PC-9 (cell line): Measurements from ENCODE around the gene F2. TPM values are rescaled to one million over a fixed set of nuclear protein-coding genes. Genes with fewer than 3 reads are reported as not detected.

Experiments used
- BruUV-seq: library from RNA; stranded (reverse); fragments of 400-500 nt; replicated peaks from 2 replicates; lab custom pipeline; 2021; lab: Mats Ljungman, UMichigan
- CTCF ChIA-PET: fragments of 300-600 bp; sonication (Branson Sonifier 250); formaldehyde crosslinking; loops from one replicate; lab custom pipeline; 2022; ENCODE audit warnings: antibody characterized with exemption; lab: Charles Lee
- POLR2A ChIA-PET: fragments of 300-600 bp; sonication (Branson Sonifier 250); formaldehyde crosslinking; loops from one replicate; lab custom pipeline; 2022; ENCODE audit warnings: antibody characterized with exemption; ENCODE audit not compliant: unreplicated experiment; lab: Charles Lee
- DNase-seq, 2 experiments: peaks; one replicate each; pipeline versions ENCODE4 v3.0.0 to v3.0.0-alpha.2; 2015 to 2022; ENCODE audit warnings: mixed read lengths in 1 of 2
- H2AFZ ChIP-seq: fragments of 200-600 bp; sonication (generic); 2 replicates; pipeline ENCODE4 v1.8.1; 2017; ENCODE audit warnings: antibody characterized with exemption
- H3F3A ChIP-seq: fragments of 200-600 bp; sonication (generic); 2 replicates; pipeline ENCODE4 v1.8.1; 2017; ENCODE audit warnings: antibody characterized with exemption, mild to moderate bottlenecking, low read depth; ENCODE audit not compliant: insufficient read depth
- H3K27ac ChIP-seq: fragments of 200-600 bp; sonication (generic); 2 replicates; pipeline ENCODE4 v1.6.1; 2016; ENCODE audit warnings: mixed run types
- H3K27me3 ChIP-seq: fragments of 200-600 bp; sonication (generic); 2 replicates; pipeline ENCODE4 v1.6.1; 2016; ENCODE audit warnings: low read depth, mixed run types; ENCODE audit not compliant: insufficient read depth
- H3K36me3 ChIP-seq: fragments of 200-600 bp; sonication (generic); 2 replicates; pipeline ENCODE4 v1.6.1; 2016; ENCODE audit warnings: low read depth, mixed run types
- H3K4me1 ChIP-seq: fragments of 200-600 bp; sonication (generic); replicated peaks from 2 replicates; pipeline ENCODE4 v1.6.1; 2016; ENCODE audit warnings: mixed run types; ENCODE audit not compliant: insufficient read depth
- H3K4me2 ChIP-seq: fragments of 200-600 bp; sonication (generic); 2 replicates; pipeline ENCODE4 v1.6.1; 2017; ENCODE audit warnings: mixed run types
- H3K4me3 ChIP-seq: fragments of 200-600 bp; sonication (generic); 2 replicates; pipeline ENCODE4 v1.6.1; 2016; ENCODE audit warnings: mixed run types
- H3K79me2 ChIP-seq: fragments of 200-600 bp; sonication (generic); 2 replicates; pipeline ENCODE4 v1.6.1; 2017; ENCODE audit warnings: low read depth, mixed run types
- H3K9me2 ChIP-seq: fragments of 200-600 bp; sonication (generic); 2 replicates; pipeline ENCODE4 v1.8.1; 2017; ENCODE audit warnings: mild to moderate bottlenecking; ENCODE audit not compliant: insufficient read depth
- H3K9me3 ChIP-seq: fragments of 200-600 bp; sonication (generic); 2 replicates; pipeline ENCODE4 v1.8.1; 2016; ENCODE audit warnings: low read depth; ENCODE audit not compliant: insufficient read depth
- H4K20me1 ChIP-seq: fragments of 200-600 bp; sonication (generic); 2 replicates; pipeline ENCODE4 v1.8.1; 2017; ENCODE audit not compliant: insufficient read depth
- CTCF ChIP-seq: fragments of 200-600 bp; sonication (generic); conservative IDR thresholded peaks from 2 replicates; pipeline ENCODE4 v1.6.1; 2017; ENCODE audit warnings: mixed run types, antibody characterized with exemption, mild to moderate bottlenecking, moderate library complexity
- EZH2 ChIP-seq: fragments of 200-600 bp; sonication (generic); IDR thresholded peaks from 2 replicates; pipeline ENCODE4 v1.8.0; 2017; ENCODE audit warnings: antibody characterized with exemption, low read depth
- intact Hi-C: fragments of 100-400 bp; cut with micrococcal nuclease; formaldehyde crosslinking; loops from one replicate; pipeline ENCODE4 v1.10.0; 2022; ENCODE audit not compliant: unreplicated experiment
- total RNA-seq: library from RNA; stranded (reverse); gene quantifications from 2 replicates; pipeline ENCODE4 v1.2.3, GENCODE V29; 2021

The F2 gene
- total RNA-seq, 1 experiment from 2014 or later = not detected

DNA sequence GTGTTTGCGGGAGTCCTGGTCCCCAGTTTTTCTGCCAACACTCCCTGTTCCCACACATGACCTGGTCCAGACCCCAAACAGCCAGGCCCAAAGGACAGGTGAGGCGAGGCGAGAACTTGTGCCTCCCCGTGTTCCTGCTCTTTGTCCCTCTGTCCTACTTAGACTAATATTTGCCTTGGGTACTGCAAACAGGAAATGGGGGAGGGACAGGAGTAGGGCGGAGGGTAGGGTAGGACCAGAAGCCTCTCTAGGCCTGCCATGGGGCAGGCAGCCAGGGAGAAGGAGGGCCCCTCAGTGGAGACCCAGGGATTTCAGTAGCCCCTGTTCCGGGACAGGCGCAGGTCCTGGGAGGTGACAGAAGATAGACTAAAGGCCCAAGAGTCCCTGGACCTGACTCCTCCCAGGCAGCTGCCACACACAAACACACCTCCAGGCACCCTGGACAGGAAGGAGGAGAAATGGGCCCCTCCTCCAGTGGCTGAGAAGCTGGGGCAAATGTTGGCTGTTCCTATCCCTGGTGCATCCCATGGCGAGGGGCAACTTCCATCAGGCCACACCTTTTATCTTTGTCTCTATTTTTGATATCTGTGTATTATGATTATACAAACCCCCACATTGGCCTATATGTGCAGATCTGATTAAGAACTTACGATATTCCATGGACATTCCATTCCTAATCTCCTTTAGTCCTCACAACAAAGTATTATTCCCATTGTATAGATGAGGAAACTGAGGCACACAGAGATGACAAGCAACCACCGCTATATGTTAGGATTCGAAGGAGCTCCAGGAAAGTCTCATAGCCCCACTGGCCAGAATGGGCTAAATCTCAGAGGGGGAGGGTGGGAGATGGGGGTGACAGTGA is 626 bp upstream of the F2 start:
- intact Hi-C loops = loop anchor here (5.0 kb wide), 1 partner anchor 596 kb away; the partner anchor contains the start of gene PHF21A
- H3K9me2 ChIP-seq = no peaks in the 10 kb centered on the region
- TF ChIP-seq CTCF (no peak), EZH2 (no peak)
- H3K4me3 ChIP-seq = no peak overlapping the region
- H3F3A ChIP-seq = no peaks in the 10 kb centered on the region
- no peak overlapping the region for H3K27ac ChIP-seq
- no peak for DNase-seq
- no peaks in the 10 kb centered on the region for H4K20me1 ChIP-seq
- ChIA-PET POLR2A (interaction anchor here (0.6 kb wide), 1 partner anchor 35 kb away, joined by 6 read pairs; no protein-coding TSS in a partner anchor), CTCF (no interaction called here)
- no TSS peak for BruUV-seq
- H3K9me3 ChIP-seq = no peaks in the 10 kb centered on the region
- peak overlapping the region; percentile 56; the same call in 1 of the 2 replicates for H2AFZ ChIP-seq
- no peaks in the 10 kb centered on the region for H3K79me2 ChIP-seq
- H3K4me1 ChIP-seq = peaks cover 28% of the 10 kb centered on the region
- H3K27me3 ChIP-seq = no peaks in the 10 kb centered on the region
- no peaks in the 10 kb centered on the region for H3K36me3 ChIP-seq
- peak overlapping the region; percentile 40 for H3K4me2 ChIP-seq

DNA sequence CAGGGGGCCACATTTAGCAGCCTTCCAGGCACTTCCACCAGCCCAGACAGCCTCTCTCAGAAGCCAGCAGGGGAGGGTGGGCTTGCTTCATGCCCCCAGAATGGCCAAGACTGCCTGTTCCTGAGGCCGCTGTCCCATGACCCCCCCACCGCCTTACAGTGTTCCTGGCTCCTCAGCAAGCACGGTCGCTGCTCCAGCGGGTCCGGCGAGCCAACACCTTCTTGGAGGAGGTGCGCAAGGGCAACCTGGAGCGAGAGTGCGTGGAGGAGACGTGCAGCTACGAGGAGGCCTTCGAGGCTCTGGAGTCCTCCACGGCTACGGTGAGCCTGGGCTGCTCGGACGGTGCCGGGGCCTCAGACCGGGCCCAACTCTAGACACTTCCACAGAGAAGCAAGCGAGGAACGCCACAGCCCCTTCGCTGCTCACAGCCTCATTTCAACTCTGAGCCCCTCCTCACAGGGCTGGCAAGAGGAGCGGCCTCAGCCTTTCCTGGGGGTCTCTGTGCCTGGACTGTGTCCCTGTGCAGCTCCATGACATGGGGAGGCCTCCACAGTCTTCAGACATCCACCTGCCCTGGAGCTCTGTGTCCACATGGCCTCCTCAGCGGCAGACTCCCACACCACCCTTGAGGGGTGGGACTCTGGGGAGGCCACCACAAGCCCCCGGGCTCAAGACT is 668 bp downstream of the F2 start:
- H3K4me3 ChIP-seq = no peak overlapping the region
- H3F3A ChIP-seq = no peaks in the 10 kb centered on the region
- BruUV-seq = no TSS peak
- no peaks in the 10 kb centered on the region for H3K9me2 ChIP-seq
- no peak overlapping the region for H3K4me2 ChIP-seq
- no peak overlapping the region for H3K27ac ChIP-seq
- ChIA-PET POLR2A (no interaction called here), CTCF (no interaction called here)
- no peaks in the 10 kb centered on the region for H3K79me2 ChIP-seq
- DNase-seq = no peak
- peaks cover 21% of the 10 kb centered on the region for H3K4me1 ChIP-seq
- H3K9me3 ChIP-seq = no peaks in the 10 kb centered on the region
- TF ChIP-seq CTCF (no peak), EZH2 (no peak)
- H3K27me3 ChIP-seq = no peaks in the 10 kb centered on the region
- intact Hi-C loops = loop anchor here (5.0 kb wide), 1 partner anchor 597 kb away; the partner anchor contains the start of gene PHF21A
- H3K36me3 ChIP-seq = no peaks in the 10 kb centered on the region
- no peaks in the 10 kb centered on the region for H4K20me1 ChIP-seq
- no peak overlapping the region for H2AFZ ChIP-seq

DNA sequence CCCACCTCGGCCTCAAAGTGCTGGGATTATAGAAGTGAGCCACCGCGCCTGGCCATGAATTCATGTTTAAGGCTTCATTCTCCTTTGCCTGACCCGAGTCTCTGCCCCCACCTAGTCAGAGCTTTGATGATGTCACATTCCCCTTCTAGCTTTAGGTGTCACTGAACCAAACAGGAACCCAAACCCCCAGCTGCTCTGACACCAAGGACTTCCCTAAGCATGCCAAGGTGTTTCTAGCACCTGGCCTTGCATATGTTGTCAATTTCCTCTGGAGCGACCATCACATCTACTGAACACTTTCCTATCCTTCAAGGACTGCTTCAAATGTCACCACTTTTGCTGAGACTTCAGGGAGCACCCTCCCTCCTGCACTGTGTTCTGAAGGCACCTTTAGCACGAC is 2.3 kb downstream of the F2 start:
- Histone ChIP-seq H3K4me2 (no peak overlapping the region), H2AFZ (no peak overlapping the region), H4K20me1 (no peaks in the 10 kb centered on the region), H3K27me3 (no peaks in the 10 kb centered on the region), H3K9me3 (no peaks in the 10 kb centered on the region), H3K4me1 (peaks cover 14% of the 10 kb centered on the region), H3F3A (no peaks in the 10 kb centered on the region), H3K9me2 (no peaks in the 10 kb centered on the region), H3K79me2 (no peaks in the 10 kb centered on the region), H3K4me3 (no peak overlapping the region), H3K27ac (no peak overlapping the region), H3K36me3 (no peaks in the 10 kb centered on the region)
- TF ChIP-seq EZH2 (no peak), CTCF (no peak)
- CTCF ChIA-PET = no interaction called here
- DNase-seq = no peak
- no TSS peak for BruUV-seq
- intact Hi-C loops = no loop called here
- POLR2A ChIA-PET = no interaction called here
